Endothelial cell (in vitro differentiated cells): ENCODE data around the gene OMP. TPM values are rescaled to one million over a fixed set of nuclear protein-coding genes. Genes with fewer than 3 reads are reported as not detected.

Experiments
- DNase-seq: peaks from one replicate; pipeline ENCODE4 v3.0.0; 2021; ENCODE audit warnings: low spot score
- H3K27ac Mint-ChIP-seq: one replicate; pipeline ENCODE4 v1.8.0; 2021; ENCODE audit warnings: mixed read lengths, inconsistent platforms; ENCODE audit not compliant: unreplicated experiment
- H3K27me3 Mint-ChIP-seq: one replicate; pipeline ENCODE4 v1.8.0; 2021; ENCODE audit warnings: mild to moderate bottlenecking, moderate library complexity, mixed read lengths, inconsistent platforms; ENCODE audit not compliant: unreplicated experiment
- H3K36me3 Mint-ChIP-seq: one replicate; pipeline ENCODE4 v1.8.0; 2021; ENCODE audit warnings: mild to moderate bottlenecking, low read depth, mixed read lengths, inconsistent platforms; ENCODE audit not compliant: unreplicated experiment
- H3K4me1 Mint-ChIP-seq: one replicate; pipeline ENCODE4 v1.8.0; 2021; ENCODE audit warnings: mild to moderate bottlenecking, mixed read lengths, inconsistent platforms; ENCODE audit not compliant: unreplicated experiment
- H3K4me3 Mint-ChIP-seq: one replicate; pipeline ENCODE4 v1.8.0; 2021; ENCODE audit warnings: mild to moderate bottlenecking, mixed read lengths, inconsistent platforms; ENCODE audit not compliant: unreplicated experiment
- H3K9me3 Mint-ChIP-seq: one replicate; pipeline ENCODE4 v1.8.0; 2021; ENCODE audit warnings: mixed read lengths, inconsistent platforms; ENCODE audit not compliant: unreplicated experiment
- total RNA-seq: library from RNA; stranded (reverse); fragmentation: NEBNext Ultra II Directional; extraction: Animal tissue kit (Norgen Biotek cat#: 25700); gene quantifications from one replicate; pipeline ENCODE4 v1.2.1, GENCODE V29; 2021; ENCODE audit not compliant: unreplicated experiment
- TF ChIP-seq, protein P1 (sequence below): fragments of 200-600 bp; sonication (generic); IDR thresholded peaks from one replicate; pipeline ENCODE4 v1.5.0; 2021; ENCODE audit warnings: antibody characterized with exemption; ENCODE audit not compliant: unreplicated experiment

Gene OMP
- total RNA-seq, 1 donor from 2014 or later = not detected

- TF ChIP-seq, protein P1, sequence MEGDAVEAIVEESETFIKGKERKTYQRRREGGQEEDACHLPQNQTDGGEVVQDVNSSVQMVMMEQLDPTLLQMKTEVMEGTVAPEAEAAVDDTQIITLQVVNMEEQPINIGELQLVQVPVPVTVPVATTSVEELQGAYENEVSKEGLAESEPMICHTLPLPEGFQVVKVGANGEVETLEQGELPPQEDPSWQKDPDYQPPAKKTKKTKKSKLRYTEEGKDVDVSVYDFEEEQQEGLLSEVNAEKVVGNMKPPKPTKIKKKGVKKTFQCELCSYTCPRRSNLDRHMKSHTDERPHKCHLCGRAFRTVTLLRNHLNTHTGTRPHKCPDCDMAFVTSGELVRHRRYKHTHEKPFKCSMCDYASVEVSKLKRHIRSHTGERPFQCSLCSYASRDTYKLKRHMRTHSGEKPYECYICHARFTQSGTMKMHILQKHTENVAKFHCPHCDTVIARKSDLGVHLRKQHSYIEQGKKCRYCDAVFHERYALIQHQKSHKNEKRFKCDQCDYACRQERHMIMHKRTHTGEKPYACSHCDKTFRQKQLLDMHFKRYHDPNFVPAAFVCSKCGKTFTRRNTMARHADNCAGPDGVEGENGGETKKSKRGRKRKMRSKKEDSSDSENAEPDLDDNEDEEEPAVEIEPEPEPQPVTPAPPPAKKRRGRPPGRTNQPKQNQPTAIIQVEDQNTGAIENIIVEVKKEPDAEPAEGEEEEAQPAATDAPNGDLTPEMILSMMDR = no peak
- peaks cover 10% of the 10 kb centered on the region for H3K36me3 Mint-ChIP-seq
- H3K4me3 Mint-ChIP-seq = peak overlapping the region; percentile 59
- peaks cover 20% of the 10 kb centered on the region for H3K27me3 Mint-ChIP-seq
- no peaks in the 10 kb centered on the region for H3K9me3 Mint-ChIP-seq
- no peak overlapping the region for H3K27ac Mint-ChIP-seq
- no peak for DNase-seq
- no peaks in the 10 kb centered on the region for H3K4me1 Mint-ChIP-seq
These were observed 679 bp downstream of the OMP start for GRCh38 chr11:77103319-77103718.

DNA sequence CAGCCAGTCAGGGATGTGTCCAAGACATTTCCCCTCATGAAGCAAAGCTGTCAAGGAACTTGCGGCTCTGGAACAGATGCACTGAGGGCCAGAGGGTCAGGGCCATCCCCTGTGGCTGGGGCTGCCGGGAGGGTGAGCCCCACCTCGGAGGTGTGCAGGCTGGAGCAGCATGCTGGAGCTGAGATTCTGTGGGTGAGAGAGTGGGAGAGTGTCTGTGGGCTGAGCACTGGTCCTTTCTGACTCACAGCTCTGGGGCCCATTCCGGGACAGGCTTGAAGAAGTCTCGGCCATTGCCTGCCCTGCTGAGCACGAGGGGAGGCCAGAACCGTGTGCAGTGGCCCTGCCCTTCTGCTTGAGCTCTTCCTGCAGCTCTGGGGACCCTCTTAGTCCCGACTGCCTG lies 2.1 kb downstream of the OMP start:
- H3K4me3 Mint-ChIP-seq = no peak overlapping the region
- H3K4me1 Mint-ChIP-seq = no peaks in the 10 kb centered on the region
- no peaks in the 10 kb centered on the region for H3K9me3 Mint-ChIP-seq
- peaks cover 17% of the 10 kb centered on the region for H3K36me3 Mint-ChIP-seq
- no peak for DNase-seq
- TF ChIP-seq, protein P1 = no peak
- H3K27me3 Mint-ChIP-seq = peaks cover 20% of the 10 kb centered on the region
- H3K27ac Mint-ChIP-seq = no peak overlapping the region

DNA sequence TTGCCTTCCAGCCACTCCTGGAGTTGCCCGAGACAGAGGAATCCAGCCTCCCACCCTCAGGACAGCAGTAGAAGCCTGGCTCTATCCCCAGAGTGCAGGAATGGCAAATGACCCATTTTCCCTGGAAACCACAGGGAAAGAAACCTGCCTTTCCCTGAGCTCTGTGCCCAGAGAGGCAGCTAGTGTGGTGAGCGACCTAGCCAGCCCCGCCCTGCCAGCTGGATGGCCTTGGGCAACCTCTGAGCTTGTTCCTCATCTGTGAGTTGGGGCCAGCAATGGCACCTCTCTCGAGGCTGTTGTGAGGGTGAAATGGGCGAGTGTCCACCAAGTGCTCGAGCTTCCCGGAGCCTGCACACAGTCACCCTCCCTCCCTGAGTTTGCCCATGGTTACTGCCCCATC lies 3.7 kb downstream of the OMP start:
- Mint-ChIP-seq H3K4me1 (peaks cover under 1% of the 10 kb centered on the region), H3K27ac (no peak overlapping the region), H3K9me3 (no peaks in the 10 kb centered on the region), H3K4me3 (no peak overlapping the region), H3K27me3 (peaks cover 19% of the 10 kb centered on the region), H3K36me3 (peaks cover 17% of the 10 kb centered on the region)
- no peak for DNase-seq
- TF ChIP-seq, protein P1 = no peak

DNA sequence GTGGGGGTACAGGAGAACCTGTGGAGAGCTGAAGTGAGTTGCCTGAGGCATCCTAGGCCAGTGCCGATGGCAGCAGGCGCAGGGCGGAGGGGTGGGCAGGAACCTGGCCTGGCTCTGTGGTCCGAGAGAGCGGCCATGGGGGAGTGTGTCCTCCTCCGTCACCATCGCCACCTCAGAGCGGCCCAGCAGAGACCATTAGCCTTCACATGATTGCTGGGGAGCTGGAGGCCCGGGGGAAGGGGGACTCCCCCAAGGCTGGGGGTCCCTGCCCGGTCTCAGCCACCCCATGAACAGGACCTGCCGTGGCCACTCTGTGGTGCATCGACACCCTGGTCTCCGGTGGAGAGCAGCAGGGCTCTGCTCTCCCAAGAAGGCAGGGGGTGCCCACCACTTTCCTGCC lies 4.1 kb downstream of the OMP start:
- Mint-ChIP-seq H3K4me1 (peaks cover 5% of the 10 kb centered on the region), H3K9me3 (no peaks in the 10 kb centered on the region), H3K27me3 (peaks cover 19% of the 10 kb centered on the region), H3K4me3 (no peak overlapping the region), H3K36me3 (peaks cover 17% of the 10 kb centered on the region), H3K27ac (no peak overlapping the region)
- TF ChIP-seq, protein P1 = no peak
- DNase-seq = no peak

DNA sequence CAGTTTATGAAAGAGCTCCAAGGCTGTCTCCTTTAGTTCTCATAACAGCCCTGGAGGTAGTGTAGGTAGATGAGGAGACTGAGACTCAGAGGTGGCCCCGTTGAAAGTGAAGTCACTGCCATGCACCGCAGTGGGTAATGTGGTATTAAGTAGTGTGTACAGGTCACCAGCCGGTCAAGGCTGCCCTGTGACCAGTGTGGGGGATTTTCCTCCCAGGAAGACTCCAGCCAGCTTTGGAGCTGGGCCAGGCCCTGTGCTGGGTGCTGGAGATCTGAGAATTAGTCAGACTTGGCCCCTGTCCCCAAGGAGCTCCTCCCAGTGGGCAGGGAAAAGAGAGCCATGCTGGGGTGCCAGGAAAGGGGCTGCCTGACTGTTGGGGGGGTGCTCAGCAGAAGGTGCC lies 5.3 kb downstream of the OMP start:
- Mint-ChIP-seq H3K9me3 (no peaks in the 10 kb centered on the region), H3K27ac (no peak overlapping the region), H3K4me3 (peak overlapping the region; percentile 37), H3K4me1 (peaks cover 10% of the 10 kb centered on the region), H3K36me3 (peaks cover 20% of the 10 kb centered on the region), H3K27me3 (peaks cover 19% of the 10 kb centered on the region)
- TF ChIP-seq, protein P1 = no peak
- DNase-seq = no peak
